HG03139 (cell line): ENCODE data around the gene KLHDC4.
"Not testable (repeated sequence)": the region's sequence is repeated elsewhere in the genome, so short reads cannot be mapped to it uniquely, and the experiment has no call there.

Experiments used
- ATAC-seq: cut with Tn5 transposase; IDR thresholded peaks from one replicate; pipeline ENCODE4 v1.9.1; 2021; ENCODE audit not compliant: unreplicated experiment

Gene KLHDC4

DNA sequence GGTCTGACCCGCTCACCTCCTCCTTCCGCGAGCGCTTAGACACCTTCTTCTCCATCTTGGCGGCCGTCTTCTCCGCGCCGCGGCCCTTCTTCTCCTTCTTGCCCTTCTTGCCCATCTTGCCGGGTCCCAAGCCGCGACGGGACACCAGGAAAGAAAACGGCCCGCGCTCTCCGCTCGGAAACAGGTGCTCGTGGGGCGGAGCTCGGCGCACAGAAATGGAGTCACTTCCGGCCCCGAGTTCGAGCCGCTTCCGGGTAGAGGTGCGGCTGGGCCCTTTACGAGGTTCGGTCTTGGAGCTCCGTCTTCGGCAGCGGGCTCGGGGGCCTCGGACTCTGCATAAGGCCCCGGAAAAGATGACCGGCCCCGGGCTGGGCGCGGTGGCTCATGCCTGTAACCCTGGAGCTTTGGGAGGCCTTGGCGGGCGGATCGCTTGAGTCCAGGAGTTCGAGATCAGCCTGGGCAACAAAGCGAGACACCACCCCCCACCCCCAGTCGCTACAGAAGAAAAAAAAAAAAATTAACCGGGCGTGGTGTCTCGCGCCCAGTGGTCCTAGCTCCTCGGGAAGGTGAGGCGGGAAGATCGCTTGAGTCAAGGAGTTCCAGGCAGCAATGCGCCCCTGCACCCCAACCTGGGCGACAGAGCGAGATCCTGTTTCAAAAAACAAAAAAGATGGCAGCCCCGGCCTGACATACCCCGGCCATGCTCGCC is at the start of gene KLHDC4:
Gene KLHDC4, minus strand, starts transcription at position 211 of the 709 bp plus-strand sequence. Its CDS starts 96 bp downstream, at position 115.
- ATAC-seq: peak; percentile 74

DNA sequence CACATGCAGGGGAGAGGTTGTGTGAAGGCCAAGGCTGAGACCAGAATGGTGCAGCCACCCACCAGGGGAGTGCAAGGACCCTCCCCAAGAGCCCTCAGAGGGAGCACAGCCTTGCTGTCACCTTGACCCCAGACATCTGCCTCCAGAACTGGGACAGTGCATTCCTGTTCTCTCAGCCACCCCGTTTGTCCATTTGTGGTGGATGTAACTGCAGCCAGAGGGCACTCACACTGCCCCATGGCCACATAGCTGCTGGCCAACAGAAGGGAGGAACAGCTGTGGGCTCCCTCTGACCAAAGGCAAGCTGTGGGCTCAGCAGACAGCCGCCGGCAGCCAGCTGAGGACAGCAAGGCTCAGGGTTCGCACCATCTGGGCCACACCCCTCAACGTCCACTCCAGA is 49.8 kb upstream of the KLHDC4 start:
- ATAC-seq: no peak

DNA sequence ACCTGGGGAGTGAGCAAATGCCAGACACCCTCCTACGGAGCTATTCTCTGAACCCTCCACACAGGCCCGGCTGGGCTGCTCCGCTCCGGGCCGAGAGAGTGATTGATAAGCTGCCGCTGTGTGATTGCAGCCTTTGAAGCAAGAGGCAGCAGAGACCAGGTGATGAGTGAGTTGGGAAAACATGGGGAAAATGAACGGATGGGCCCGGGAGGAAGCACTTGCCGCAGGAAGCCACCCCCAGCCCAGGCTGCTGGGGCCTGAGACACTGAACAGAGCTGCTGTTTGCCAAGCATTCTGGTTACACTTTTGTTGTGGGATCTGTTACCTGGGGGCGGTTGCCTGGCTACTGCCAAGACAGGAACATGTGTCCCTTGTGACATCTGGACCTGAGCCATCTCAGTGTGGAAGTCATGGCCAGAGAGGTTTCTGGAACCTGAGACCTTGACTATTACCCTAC is 46.4 kb upstream of the KLHDC4 start:
- no peak for ATAC-seq

DNA sequence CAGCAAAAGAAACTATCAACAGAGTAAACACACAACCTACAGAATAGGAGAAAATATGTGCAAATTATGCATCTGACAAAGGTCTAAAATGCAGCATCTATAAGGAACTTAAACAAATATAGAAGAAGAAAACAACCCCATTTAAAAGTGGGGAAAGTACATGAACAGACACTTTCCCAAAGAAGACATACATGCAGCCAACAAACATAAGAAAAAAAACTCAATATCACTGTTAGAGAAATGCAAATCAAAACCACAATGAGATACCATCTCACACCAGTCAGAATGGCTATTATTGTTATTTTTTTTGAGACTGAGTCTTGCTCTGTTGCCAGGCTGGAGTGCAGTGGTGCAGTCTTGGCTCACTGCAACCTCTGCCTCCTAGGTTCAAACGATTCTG is 45.7 kb upstream of the KLHDC4 start:
- not testable (repeated sequence) for ATAC-seq

DNA sequence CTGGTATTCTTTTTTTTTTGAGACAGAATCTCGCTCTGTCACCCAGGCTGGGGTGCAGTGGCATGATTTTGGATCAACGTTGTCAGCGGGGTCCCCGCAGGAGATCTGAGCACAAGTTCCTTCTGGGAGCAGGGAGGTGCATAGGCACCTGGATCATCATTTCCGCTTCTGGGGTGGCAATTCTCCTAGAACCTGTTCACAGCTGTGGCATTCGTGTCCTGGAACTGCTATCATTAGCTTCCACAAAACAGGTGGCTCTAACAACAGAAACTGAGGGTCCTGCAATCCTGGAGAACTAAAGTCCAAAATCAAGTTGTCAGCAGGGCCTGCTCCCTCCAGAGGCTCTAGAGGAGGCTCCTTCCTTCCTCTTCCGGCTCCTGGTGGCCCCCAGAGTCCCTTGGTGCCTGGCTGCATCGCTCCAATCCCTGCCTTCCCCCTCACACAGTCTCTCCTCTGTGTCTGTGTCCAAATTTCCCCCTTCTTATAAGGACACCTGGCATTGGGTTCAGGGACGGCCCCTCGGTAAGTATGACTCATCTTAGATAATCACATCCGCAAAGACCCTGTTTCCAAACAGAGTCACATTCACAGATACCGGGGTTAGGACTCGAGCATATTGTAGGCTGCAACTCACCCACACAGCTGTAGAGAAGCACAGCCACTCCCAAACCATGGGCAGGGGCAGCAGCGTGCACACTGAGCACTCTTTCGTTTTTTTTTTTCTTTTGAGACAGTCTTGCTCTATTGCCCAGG is 43.5 kb upstream of the KLHDC4 start:
- ATAC-seq: peak; percentile 34

DNA sequence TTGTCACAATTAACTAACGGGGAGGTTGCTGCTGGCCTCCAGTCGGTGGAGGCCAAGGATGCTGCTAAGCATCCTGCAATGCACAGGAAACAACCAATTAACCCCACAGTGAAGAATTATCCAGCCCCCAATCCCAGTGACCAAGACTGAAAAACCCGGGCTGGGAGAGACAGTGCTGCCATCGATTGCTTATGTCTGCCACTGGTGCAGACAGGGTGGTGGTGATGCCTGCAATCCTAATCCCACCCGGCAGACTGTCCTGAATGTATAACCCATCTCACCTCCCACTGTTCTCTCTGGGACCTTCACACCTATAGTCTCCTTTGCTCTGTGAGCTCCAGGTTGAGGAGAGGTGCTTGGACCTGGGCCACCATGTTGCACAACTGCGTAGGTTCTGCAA is 42.3 kb upstream of the KLHDC4 start:
- ATAC-seq: no peak

DNA sequence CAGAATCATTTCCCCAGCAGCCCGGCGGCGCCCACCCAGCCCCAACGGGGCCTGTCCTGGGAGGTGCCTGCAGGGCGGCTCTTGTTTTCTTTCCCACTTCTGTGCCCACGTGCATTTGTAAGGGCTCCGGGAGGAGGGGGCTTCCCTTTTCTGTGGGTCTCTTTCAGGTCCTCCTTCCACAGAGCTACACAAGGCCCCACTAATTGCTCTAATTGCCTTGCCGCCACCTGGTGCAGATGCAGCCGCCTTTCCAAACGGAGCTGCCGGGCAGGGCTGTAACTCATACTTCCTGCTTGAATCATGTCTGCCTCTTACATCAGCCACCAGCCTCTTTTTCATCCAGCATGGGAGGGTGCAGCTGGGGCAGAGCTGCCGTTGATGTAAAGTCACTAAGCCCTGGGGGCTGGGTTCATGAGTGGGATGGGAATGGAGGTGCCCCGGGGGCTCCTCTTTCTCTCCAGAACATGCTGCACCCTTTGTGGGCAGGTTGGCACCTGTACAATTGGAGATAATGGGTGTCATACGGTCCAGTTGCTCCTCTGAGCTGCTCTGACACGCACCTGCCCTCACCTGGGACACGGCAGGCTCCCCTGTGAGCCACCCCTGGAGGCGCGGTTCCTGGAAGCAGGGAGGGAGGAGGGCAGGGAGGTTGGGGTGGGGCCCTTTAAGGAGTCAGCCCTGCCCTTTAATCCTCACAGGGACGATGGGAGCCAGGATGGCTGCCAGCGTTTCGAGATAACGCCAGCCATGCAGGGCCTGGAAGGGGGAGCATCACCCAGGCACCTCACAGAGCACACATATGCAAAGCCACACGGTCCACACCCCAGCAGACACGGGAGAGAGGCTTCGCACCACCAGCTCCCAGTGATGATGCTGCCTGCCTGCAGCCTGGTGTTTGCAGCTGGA is 41.1 kb upstream of the KLHDC4 start:
- ATAC-seq: no peak

DNA sequence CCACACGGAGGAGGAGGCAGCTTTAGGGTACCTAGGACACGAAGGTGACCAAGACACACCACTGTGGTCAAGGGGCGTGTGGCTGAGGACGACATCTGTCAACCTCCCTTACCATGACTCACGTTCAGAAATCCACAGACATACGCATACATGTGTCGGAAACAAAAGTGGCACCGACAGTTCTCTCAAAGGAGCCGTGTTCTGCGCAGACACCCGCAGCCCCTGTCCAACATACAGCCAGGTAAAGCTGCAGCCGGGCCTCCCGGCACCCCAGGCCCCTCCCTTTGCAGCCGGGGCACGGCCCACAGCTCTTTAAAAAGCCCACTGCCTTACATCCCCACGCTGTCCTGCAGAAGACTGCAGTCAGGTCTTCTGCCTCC is 40.5 kb upstream of the KLHDC4 start:
- no peak for ATAC-seq

DNA sequence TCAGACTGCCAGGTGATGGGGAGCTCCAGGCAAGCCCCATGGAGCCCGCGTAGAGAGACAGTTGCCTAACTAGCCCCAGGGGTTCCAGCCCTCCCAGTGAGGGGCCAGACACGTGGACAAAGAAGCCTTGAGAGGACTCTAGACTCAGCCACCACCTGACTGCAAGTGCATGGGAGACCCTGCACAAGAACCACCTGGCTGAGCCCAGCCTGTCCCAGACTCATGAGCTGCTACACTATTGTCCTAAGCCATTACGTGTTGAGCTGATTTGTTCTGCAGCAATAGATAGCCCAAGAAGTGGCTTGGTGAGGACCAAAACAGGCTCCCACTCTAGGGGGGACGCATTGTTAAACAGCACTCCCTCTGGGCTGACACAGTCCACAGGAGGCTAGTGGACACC is 37.6 kb upstream of the KLHDC4 start:
- ATAC-seq: no peak

DNA sequence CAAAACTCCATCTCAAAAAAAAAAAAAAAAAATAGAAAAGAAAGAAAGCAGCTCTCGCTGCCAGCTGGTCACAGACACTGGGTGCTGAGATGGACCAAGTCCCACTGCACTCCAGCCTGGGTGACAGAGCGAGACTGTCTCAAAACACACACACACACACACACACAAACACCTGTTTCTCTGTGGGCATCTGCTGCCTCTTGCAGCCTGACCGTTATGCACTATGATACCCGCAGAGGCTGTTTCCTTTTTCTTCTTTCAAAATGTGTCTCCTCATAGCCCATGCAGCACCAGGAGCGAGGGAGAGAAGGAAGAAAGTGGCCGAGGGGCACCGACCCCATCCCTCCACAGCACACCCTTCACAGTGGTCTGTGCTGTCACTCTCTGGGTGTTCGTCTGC is 36.9 kb upstream of the KLHDC4 start:
- ATAC-seq: no peak

DNA sequence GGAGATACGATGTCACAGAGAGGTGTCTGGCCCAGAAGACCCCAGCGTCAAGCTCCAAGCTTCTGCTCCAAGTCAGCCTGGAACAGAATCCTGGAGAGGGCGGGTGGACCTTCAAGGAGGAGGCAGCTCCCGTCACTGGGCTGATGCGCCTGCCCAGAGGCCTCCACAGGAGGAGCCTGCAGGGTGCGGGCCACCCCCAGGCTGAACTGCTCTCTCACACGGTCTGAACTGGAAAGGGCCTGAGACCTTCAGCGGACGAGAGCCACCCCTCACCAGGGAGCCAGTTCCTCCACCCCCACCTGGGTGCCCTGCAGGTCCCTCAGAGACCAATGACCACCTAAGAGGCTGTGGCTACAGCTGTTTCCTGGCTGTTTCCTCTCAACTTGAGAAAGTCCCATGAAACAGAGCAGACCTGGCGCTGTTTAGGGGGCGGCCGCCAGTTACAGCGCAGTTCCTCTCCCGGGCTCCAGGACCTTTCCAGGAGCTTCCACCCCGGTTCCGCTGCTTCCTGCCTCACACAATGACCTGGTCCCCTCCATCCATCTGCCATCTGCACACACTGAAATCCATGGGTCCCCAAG is 36.0 kb upstream of the KLHDC4 start:
- no peak for ATAC-seq

DNA sequence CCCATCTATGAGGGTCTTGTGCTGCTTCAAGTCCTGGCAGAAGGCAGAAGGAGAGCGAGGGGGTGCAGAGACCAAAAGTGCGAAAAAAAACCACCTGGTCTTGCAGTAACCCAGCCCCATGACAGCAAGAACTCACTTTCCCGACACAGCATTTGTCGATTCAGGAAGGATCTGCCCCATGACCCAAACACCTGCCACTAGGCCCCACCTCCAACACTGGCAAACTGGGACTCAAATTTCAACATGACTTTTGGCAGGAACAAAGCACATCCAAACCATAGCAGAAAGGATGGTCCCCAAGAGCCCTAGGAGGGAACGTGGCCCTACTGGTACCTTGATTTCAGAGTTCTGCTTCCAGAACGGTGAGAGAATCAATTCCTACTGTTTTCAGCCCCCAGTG is 34.7 kb upstream of the KLHDC4 start:
- ATAC-seq: no peak

DNA sequence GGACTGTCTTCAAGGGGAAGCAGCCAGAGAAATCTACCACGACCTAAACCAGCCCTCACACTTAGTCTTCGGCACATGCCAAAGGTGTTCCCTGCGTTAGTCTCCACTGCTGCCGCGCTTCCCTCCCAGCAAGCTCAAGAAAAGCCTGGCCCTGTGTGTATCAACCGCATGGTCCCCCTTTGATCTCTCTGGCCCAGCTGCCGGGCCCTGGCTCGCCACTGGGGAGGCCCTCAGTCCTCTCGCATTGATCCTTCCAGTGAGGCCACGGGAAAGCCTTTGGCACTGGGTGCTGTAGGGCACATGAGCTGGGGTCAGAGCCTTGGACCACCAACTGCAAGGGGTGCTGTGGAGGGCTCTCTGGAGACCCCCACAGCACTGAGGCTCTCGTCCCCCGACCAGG is 29.6 kb upstream of the KLHDC4 start:
- ATAC-seq: no peak

DNA sequence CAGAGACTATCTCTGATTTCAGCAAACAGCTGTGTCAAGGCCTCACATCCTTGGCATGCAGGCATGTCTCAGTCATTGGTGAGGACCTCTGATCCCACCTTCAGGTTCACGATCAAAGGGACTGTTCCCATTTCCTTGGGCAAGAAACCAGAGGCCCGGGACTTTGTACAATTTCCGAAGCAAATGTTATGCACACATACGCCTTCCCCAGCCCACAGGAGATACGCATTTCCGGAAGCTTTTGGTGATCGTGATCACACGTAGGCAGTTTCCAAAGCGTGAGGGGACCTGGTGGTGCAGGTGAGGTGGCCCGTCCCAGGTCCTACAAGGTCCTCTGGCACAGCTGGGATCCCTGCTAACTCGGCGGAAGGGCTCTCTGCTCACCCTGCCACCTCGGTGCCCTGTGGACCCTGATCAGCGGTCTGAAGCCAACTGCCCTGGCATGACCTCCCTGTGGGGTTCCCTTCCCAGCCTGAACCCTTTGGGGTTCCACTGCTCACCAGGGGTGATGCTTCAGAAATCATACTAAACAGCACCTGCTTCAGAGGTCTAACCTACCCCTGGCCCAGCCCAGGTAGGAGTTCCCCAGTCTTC is 28.8 kb upstream of the KLHDC4 start:
- no peak for ATAC-seq

DNA sequence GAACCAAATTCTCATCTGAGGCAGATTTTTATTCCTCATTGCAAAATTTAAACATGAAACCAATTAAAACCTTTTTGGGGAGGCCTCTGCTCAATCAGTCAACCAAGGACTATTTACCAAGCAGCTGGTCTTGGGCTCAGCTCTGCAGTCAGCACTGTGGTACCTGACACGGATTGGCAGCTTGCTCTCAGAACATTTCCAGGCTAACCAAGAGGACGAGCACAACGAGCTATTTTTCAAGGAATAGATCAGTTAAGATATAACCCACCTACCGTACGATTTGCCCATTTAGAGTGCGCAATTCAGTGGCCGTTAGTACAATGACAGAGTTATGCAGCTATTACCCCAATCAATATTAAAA is 26.4 kb upstream of the KLHDC4 start:
- ATAC-seq: no peak

DNA sequence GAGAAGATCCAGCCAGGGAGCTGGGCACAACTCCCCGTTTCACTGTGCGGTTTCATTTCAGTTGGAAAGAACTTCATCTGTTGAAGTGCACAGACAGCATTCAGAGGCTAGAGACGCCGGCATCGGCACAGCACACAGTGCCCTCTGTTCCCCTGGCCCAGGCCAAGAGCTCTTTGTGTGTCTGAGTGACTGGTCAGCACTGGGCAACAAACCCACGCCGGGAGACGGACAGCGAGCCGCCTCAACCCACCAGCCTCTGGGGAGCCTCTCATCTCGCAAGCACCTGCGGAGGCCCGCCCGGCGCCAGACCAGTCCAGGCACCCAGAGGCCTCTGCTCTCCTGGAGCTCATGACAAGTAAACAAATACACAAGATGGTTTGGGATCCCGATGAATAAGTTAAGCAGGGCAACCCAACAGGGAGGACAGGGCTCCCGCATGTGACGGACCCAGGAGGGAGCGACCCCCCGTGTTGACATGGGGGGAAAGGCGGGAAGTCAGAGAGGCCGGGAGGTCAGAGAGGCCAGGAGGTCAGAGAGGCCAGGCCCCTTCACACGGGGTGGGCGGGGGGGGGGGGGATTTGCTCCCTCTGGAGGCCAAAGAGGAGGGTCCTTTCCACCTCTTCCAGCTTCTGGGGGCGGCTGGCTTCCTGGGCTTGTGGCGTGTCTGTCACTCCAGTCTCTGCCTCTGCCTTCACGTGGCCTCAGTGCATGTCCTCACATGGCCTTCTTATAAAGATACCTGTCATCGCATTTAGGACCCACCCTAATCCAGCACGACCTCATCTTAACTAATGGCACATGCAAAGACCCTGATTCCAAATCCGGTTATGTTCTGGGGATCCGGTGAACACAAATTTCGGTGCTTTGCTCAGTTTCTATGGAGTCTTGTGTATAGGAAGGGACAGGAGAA is 25.8 kb upstream of the KLHDC4 start:
- no peak for ATAC-seq

DNA sequence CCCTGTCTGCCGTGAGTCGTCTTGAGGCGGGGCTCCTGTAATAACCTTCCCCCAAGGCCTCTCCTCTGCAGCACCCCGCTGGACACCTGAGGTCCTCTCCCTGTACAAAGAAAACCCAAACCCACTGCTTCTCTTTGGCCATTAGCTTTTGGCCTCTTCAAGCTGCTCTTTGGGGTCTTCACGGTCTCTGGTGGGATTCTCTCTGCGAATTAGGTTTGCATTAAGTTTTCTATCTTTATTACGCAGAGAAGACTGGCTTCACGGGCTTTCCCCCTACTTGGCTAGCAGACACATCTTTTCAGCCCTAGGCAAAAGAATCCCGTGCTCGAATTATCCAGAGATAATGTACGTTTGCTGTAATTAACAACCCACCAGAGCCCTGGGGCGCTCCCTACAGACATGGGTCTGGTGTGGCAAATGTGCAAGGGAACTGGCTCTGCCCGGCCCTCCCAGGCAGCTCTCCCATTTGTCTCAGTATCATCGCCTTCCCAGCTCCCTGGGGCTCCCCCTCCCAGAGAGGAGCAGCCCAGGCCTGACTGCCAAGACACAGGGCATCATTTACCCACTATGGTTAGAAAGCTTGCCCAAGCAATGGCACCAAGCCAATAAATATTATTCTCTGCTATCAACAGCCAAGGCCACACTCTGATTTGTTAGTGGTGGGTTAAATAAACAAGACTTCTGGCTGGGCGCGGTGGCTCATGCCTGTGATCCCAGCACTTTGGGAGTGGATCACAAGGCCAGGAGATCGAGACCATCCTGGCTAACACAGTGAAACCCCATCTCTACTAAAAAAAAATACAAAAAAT is 24.7 kb upstream of the KLHDC4 start:
- no peak for ATAC-seq

DNA sequence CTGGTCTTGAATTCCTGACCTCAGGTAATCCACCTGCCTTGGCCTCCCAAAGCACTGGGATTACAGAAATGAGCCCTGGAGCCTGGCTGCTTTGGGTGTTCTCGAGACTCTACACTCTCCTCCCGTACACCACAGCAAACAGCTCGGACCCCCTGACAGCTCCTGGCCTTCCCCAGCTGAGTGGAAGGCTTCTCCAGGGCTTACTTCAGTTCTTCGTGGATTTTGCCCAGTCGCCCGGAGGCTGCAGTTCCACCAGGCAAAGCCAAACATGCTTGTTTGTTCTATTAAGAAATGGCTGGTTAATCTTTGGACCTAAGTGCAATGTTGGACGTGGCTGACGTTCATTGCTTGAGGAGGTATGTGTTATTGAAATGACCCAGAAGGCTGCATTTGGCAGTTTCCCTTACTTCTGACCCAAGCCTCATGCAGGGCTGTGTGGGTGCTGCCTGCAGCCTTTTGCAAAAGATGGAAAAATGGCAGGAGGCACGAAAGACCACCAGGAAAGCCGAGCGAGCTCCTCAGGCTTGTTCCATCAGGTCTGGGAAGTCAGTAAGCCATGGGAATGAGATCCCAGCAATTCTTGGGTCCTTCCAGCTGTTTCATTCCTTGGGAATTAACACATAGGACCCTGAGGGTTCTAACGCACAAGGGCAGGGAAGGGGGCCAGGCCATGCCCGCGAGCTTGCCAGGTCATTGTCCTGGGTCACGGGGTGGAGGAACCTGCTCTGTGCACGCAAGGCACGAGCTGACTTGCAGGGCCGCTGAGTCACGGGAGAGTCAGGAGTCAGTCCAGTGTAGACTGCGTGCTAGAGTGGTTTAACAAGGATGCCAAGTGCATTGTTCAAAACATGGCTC is 23.9 kb upstream of the KLHDC4 start:
- no peak for ATAC-seq
